HG02973 (cell line): ENCODE measurements around the gene SLC39A6.
A peak's percentile ranks its signal among the peaks of the same experiment; 100 is the strongest.
"Not testable (repeated sequence)": the region's sequence is repeated elsewhere in the genome, so short reads cannot be mapped to it uniquely, and the experiment has no call there.

Experiments
- ATAC-seq: cut with Tn5 transposase; IDR thresholded peaks from one replicate; pipeline ENCODE4 v1.9.1; 2021; ENCODE audit warnings: moderate library complexity; ENCODE audit not compliant: unreplicated experiment

SLC39A6 gene

DNA sequence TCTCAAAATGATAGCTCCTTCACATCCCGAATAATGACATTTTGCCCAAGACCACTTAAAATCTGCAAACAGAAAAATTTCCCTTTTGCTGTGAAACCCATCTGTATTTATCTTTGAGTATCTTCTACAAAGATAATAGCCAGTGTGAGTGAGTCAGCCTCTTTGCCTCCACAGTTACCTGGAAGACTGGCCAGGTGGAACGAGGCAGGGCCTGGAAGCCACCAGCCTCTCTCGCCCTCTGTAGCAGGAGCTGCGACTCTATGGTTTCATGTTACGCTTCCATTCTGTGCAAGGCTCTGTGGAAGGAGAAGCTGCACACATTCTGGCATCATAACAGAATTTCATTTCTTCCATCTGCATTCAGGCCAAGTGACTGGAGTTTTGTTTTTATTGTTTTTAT is 10.1 kb upstream of the SLC39A6 start:
- no peak for ATAC-seq

DNA sequence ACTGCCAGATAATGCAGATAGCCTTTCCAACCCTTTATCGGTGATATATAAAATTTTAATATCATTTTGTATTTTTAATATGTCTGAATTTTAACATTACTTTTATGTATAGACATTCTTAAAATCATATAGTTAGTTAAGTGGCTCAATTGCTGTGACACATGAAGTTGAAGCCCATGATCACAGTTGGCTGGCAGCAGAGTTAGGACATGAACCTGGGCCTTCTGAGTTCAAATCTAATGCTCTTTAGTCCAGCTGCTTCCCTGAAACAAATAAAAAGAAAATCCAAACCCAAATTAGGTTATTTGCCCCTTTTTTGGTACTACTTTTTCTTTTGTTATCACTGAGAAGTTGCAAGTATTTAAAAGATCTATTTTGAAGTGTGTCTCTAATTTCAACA is 6.1 kb upstream of the SLC39A6 start:
- ATAC-seq, result no peak

DNA sequence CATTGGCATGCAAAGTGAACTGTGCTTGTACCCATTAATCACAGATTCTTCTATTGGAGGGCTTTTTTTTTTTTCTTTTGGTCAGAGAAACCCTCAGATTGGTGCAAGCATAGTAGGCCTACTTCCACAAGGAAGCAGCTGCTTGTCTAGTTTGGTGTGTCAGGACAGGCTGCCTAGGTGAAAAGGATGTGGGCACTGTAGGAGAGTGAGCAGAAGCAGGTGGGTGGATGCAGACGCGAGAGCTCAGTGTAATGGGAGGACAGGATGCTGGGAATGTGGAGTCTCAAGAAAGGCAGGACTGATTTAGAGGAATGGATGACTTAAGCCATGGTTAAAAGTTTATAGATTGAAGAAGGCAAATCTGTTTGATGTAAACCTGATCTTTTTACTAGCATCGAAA is 3.6 kb upstream of the SLC39A6 start:
- ATAC-seq, result no peak

DNA sequence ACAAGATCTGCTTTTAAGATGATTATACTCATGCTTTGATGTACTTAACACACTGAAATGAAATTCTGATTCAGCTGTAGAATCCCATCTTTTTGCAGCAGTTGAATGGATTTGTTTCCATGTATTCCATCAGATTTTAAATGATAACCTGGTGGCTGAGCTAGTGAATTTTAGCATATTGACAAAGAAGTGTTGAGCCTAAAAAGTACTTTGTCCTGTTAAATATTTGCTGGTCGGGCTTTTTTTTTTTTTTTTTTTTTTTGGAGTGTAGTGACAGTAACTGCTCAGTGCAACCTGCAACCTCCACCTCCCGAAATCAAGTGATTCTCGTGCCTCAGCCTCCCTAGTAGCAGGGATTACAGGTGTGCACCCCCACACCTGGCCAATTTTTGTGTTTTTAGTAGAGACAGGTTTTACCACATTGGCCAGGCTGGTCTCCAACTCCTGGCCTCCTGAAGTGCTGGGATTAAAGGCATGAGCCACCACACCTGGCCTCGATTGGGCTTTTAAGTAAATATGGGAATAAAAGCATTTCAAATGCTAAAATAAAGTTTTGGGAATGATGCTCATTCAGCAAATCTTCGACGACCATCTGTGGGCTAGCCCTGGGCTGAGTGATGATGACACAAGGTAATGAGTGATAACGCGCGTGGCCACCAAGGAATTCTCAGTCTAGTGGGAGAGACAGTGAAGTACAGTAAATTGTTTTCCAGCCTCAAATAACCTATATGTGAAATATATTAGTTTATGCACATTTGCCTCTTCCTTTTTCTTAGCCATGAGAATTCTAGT is 2.7 kb upstream of the SLC39A6 start:
- no peak for ATAC-seq

DNA sequence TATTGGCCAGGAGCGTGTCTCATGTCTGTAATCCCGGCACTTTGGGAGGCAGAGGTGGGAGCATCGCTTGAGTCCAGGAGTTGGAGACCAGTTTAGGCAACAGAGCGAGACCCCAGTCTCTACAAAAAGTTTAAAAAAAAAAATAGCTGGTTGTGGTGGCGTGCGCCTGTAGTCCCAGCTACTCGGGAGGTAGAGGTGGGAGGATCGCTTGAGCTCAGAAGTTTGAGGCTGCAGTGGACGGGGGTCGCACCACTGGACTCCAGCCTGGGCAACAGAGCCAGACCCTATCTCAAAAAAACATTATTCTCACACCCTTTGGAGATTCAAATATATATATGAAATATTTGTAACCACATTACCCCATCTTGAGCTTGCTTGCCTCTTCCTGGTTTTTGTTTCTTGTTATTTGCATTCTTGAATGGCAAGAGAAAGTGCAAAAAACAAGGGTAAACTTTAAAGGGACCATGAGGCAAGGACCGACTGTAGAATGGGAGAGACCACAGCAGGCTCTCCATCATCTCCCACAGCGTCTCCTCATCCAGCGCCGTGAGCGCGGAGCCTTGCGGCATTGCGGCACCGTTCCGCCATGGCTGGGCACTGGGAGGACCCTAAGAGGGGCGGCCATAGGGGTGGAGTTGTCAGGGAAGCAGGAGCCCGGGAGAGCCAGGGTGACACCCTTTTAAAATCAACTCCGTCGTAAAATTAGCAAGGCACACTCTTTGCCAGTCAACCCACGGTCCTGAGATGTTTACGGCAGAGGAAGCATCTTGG is 1.9 kb upstream of the SLC39A6 start:
- no peak for ATAC-seq

DNA sequence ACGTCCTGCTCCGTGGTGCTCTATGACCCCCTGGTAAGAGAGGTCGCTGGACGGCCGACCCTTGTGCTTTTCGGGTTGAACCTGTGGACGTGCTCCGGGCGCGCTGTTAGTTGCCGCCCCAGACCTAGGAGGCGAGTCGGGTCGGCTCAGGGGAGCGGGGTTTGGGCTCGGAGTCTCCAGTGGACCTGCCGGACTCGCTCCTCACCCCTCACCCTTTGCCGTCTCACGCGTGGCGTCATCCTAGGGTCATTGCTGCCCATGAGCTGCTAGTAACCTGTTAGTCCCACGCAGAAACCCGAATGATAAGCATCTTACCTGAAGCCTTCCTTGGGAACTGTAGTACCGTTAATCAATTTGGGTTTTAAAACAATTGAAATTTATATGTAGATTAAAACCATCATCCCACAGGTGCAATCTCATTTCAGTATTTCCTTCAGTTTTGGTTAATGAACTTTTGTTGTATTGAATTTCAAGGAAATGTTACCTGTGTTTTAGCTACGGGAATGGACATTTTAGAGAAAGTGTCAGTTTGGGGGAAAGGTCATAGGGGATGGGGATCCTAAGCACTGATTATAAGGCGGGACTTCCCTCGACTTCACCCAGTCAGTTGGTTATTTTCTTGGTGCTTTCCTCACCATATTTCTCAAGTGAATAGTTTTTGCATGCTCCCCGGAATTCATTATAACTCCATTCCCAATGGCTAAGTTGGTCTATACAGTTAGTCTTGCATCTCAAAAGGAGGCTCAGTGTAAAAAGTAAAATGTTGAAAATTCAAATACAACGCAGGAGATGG is 1.1 kb upstream of the SLC39A6 start:
- ATAC-seq, result peak; percentile 15

DNA sequence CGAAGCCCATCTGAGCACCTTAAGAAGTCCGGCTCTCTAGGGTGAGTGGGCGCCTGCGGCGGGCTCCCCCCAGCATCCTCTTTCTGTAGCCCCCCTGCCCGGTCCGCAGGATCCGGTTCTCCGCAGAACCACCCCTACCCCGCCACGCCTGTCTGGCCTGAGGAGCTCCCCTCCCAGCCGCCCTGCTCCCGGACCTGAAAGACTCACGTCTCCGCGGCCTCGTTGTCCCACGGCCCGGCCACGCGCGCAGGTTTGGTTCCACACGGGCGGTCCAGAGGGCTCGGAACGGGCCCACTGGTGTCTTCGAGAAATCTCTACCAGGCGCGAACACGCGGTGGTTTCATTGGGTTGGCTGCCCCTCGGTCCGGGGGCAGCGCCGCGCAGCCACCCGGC is 237 bp downstream of the SLC39A6 start:
- no peak for ATAC-seq

DNA sequence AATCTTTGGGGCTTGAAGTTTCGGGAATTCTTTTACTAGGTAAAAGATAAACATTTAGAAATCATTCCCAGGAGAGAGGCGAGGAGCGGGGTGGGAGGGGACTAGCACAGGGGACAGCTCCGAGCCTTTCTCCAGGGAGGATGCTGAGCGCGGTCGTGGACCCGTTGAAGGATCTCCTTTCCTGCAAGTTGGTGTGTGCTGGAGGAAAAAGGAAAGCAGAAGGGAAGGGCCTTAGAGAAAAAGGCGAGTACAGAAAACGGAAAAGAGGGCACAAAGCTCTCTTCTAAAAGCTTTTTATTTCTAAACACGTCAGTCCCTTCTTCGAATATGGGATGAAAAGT is 640 bp downstream of the SLC39A6 start:
- ATAC-seq, result no peak

DNA sequence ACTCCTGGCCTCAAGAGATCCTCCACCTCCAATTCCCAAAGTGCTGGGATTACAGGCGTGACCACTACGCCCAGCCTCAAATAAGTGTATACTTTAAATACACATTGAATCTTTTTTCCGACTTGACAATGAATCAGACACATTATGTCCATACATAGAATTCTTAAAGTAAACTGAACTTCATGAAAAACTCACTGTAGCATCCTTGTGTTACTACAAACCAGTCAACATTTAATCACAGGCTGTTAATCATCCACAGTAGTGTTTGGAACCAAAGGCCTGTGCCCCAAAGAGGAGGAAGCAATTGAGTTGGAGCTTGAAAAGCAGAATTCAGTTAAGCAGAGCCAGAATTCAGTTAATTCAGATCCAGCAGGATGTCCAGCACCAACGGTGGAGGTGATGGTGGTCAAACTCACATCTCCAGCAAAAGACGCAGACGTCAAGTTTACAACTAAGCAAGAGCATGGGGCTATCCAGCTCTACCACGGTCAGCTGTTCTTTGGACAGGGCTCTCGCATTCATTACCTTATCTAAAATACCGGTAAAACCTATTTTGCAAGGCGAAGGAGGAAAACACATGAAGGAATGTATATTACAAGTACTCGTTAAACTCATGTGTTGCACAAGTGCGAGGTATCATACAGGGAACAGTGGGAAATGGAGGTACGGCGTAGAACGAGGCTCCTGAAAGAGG is 1.2 kb downstream of the SLC39A6 start:
- ATAC-seq, result no peak

DNA sequence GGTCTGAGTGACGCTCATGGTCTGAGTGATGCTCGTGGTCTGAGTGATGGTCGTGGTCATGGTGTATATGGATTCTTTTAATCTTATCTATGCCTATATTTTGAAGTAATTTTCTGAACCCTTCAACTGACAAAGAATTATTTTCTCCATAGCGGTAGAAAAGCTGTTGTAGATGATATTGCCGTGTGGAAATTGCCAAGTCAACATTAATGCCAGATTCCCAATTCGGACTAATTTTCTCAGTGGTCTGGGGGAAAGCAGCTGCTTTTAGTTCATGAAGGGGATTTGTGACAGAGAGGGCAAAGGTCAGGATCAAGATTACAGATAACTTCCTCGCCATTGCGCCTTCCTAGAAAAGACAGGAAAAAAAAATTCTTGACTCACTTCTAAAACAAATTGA is 2.5 kb downstream of the SLC39A6 start:
- ATAC-seq, result no peak

DNA sequence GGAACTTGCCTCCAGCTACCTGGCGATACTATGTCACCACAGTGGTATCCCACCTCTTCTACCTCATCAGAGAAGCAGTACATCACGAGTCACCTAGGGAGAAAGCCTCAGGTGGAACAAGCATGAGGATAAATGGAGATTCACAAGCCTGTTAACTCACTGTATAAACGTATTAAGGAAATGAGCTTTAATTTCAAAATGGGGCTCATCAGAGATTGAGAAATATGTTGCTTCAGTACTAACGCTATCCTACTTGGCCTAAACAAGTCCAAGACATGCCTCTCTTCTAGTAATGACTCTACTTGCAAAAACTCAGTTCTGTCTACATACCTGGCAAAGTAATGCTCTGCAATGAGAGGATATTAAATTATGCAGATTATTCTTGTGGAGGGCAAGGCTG is 4.3 kb downstream of the SLC39A6 start:
- ATAC-seq, result no peak

DNA sequence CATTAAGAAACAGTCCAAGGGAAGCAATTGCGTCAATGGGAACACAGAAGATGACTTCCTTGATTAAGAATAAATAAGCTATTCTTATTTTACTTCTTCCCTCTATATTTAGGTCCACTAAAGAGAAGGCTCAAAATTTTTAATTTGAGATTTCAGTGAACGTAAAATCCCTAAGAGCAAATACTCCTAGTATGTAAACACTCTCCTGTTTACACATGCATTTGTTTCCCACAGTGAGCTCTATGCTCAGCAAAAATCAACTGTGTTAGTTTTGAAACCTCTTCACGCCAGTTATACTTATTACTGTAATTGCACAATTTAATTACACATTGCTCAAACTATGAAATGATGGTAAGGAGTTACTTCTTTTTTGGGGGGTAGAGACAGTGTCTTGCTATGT is 8.8 kb downstream of the SLC39A6 start:
- ATAC-seq, result no peak

DNA sequence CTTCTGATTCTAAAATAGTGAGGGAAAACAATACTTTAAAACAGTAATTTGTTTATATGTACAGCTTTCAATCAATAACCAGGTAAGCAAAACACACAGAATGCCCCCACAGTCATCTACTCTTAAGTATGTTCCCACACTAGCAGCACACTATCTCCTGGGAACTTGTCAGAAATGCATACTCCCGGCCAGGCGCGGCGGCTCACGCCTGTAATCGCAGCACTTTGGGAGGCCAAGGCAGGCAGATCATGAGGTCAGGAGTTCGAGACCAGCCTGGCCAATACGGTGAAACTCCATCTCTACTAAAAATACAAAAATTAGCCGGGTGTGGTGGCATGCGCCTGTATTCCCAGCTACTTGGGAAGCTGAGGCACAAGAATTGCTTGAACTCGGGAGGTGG is 12.4 kb downstream of the SLC39A6 start:
- not testable (repeated sequence) for ATAC-seq

DNA sequence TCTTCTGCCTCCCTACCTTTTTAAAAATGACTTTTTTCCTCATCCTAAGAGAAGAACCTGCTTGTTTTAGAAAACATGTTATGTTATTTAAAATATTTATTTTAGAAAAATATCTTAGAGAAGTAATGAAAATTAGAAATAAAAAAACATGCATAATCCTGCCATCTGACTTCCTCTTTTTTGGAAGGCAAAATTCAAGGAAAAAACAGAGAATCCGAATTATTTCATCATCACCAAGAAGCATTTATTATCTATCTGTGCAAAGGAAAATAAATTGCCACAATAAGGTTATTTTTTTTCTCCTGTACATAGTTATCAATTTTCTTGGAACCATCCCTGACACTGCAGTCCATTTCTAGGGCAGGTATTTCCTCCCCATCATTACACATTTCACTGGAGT is 14.4 kb downstream of the SLC39A6 start:
- no peak for ATAC-seq

DNA sequence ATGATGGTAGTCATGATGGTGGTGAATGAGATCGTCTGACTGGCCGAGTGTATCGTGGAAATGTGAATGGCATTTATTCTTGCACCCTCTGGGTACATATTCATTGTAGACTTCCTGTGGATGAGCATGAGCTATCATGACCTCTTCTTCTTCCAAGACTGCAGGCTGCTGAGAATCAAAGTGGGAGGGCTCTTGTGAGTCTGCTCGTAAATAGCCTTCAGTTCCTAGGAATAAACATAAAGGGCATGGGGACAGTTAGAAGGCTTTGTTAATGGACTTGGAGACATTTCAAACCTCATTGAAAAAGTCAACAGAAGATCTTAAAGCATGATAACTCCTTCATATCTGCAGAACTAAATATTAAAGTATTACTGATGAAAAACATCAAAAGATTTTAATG is 14.9 kb downstream of the SLC39A6 start:
- ATAC-seq, result no peak

DNA sequence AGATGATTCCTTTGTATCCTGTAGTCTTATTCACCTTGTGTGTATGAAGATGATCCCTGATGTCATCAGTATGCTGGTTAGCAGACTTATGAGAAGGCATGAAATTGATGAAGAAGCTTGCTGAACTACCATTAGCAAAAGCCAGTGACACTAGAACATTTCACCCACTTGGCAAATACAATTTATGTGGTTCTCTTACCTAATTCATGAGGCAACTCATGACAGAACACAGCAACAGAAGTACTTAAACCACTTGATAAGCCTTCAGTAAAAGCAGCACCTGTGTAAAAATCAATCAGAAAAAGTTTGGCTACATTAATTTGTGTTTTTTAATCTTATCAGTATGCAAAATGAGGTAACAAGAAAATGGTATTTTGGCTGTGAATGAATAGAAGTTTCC is 16.8 kb downstream of the SLC39A6 start:
- ATAC-seq, result no peak

DNA sequence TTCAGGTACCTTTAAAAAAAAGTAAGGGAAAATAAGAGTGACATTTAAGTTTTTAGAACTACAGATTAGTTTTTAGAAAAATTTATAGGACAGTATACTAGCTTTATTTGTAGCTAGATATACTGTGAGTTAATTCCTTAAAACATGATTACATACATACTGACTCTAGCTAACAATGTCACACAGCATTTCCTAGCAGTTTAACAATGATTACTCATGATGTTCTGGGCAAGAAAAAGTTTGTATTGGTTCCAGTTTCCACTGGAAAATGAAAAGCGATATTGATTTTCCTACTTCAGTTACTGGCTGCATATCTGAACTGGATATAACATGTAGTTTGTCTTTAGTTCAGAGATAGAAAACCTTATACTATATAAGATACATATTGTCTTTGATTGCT is 19.4 kb downstream of the SLC39A6 start:
- ATAC-seq, result no peak

DNA sequence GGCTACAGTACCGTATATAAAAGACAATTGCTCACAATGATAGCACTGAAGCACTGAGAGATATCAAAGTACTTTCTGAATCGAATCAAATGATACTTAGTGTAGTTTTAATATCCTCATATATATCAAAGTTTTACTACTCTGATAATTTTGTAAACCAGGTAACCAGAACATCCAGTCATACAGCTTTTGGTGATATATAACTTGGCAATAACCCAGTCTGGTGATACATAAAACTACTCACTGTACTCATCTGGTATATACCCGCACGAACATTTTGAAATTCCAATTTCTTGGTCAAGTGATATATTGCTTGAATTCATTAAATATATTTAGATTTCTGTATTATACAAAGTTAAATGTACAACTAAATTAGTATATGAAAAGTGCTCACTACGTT is 20.5 kb downstream of the SLC39A6 start:
- ATAC-seq, result no peak

DNA sequence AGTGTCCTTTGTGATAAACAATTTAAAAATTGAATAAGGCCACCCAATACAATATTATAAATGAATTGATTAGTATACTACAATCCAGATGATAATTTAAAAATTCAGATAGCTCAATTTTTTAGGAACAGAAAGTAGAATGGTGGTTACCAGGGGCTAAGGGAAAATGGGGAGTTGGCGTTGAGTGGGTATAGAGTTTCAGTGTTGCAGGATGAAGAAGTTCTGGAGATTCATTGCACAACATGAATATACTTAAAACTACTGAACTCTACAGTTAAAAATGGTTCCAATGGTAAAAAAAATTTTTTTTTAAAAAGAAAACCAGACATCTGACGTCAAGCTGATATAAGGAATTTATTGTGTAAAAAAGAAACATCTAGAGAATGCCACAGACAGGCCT is 20.9 kb downstream of the SLC39A6 start:
- no peak for ATAC-seq

DNA sequence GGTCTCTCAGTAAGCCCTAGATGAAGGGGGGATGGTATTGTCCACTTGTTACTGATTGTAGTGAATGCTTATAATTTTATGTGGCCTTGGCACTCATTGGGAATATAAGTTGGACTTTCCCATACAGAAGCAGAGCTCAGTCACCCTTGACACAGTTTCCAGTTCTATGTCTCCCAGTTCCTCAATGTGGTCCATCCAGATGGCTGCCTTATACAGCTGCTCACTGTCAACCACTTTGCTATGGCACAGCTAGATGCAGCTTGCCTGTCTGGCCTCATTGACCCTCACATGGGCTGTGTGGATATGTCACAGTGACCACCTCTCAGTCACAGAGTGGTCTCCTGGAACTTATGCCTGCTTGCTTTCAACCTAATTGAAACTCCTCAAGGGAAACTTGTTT is 21.7 kb downstream of the SLC39A6 start:
- no peak for ATAC-seq

DNA sequence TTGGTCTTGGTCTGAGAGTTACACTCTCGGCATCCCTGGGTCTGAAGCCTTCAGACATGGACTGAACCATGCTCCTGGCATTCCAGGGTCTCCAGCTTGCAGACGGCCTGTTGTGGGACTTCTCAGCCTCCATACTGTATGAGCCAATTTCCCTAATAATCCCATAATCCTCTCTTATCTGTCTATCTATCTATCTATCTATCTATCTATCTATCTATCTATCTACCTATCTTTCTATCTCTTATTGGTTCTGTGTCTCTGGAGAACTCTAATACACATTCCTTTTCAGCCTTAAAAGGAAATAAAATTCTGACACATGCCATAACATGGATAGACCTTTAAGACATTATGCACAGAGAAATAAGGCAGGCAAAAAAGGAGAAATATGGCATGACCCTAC is 24.4 kb downstream of the SLC39A6 start:
- no peak for ATAC-seq
